ENCODE results near the gene KLK12. TPM values are rescaled to one million over a fixed set of nuclear protein-coding genes. Genes with fewer than 3 reads are reported as not detected.

KLK12 gene
- total and polyA plus RNA-seq, 7 donors: not detected

DNA sequence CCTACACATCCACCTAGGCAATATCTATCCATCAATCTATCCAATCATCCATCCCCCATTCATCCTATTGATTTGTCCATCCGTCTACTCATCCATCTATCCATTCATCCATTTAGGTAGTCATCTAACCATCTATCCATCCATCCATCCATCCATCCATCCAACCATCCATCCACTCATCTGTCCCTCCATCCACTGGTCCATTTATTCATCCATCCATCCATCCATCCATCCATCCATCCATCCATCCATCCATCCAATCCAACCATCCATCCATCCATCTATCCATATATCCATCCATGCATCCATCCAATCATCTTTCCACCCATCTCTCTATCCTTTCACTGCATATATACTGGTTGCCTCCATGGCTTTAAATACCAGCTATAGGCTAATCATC is 26.2 kb upstream of the KLK12 start:
- intact Hi-C loops (cut with DNase I): no loop called here
- Histone ChIP-seq H3K4me1 (no peaks in the 10 kb centered on the region), H3K9me3 (no peaks in the 10 kb centered on the region), H3K27me3 (ENCODE audit: insufficient read depth in 3 of 3, low read length in 2 of 3) (peaks cover 0 to 31% (median 2%) of the 10 kb centered on the region in 3 donors), H3K4me3 (no peak overlapping the region), H3K27ac (no peak overlapping the region), H3K36me3 (ENCODE audit: insufficient read depth in 1 of 2, low read depth in 1 of 2) (no peaks in the 10 kb centered on the region)
- DNase-seq: no peak
- no peak for ATAC-seq
- TF ChIP-seq, protein P1, sequence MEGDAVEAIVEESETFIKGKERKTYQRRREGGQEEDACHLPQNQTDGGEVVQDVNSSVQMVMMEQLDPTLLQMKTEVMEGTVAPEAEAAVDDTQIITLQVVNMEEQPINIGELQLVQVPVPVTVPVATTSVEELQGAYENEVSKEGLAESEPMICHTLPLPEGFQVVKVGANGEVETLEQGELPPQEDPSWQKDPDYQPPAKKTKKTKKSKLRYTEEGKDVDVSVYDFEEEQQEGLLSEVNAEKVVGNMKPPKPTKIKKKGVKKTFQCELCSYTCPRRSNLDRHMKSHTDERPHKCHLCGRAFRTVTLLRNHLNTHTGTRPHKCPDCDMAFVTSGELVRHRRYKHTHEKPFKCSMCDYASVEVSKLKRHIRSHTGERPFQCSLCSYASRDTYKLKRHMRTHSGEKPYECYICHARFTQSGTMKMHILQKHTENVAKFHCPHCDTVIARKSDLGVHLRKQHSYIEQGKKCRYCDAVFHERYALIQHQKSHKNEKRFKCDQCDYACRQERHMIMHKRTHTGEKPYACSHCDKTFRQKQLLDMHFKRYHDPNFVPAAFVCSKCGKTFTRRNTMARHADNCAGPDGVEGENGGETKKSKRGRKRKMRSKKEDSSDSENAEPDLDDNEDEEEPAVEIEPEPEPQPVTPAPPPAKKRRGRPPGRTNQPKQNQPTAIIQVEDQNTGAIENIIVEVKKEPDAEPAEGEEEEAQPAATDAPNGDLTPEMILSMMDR (IDR thresholded peaks at IDR 0.05): no peak
- WGBS, 3 donors: 0 to 50% (median 0%) methylated on average over 1 of the region's 1 CpG

DNA sequence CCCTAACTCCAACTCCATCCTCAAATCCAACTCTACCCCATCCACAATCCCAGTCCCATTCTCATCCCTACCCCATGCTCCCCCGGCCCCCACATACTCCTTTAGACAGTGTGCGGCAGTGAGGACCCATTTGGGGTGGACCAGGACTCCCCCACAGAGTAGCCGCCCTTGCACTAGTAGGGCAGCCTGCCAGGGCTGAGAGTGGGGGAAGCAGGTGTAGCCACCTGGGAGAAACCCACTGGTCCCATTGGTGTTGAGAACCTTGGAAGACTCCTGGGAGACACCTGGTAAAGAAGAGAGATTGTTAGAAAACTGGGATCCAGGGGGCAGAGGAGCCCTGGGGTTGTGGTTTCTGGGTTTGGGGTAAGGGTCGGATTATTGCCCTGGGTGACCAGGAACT is 25.5 kb upstream of the KLK12 start:
- Histone ChIP-seq H3K9me3 (no peaks in the 10 kb centered on the region), H3K4me3 (no peak overlapping the region), H3K36me3 (ENCODE audit: insufficient read depth in 1 of 2, low read depth in 1 of 2) (no peaks in the 10 kb centered on the region), H3K27ac (no peak overlapping the region), H3K27me3 (ENCODE audit: insufficient read depth in 3 of 3, low read length in 2 of 3) (peaks cover 0 to 25% (median 2%) of the 10 kb centered on the region in 3 donors), H3K4me1 (no peaks in the 10 kb centered on the region)
- no peak for ATAC-seq
- 65 to 71% (median 69%) methylated on average over 4 of the region's 4 CpGs for WGBS, 3 donors
- intact Hi-C loops (cut with DNase I): no loop called here
- DNase-seq: no peak
- TF ChIP-seq, protein P1 (IDR thresholded peaks at IDR 0.05): no peak

GRCh38 chr19:51059715-51060114 is 24.9 kb upstream of the KLK12 start:
- Histone ChIP-seq H3K36me3 (ENCODE audit: insufficient read depth in 1 of 2, low read depth in 1 of 2) (no peaks in the 10 kb centered on the region), H3K4me3 (no peak overlapping the region), H3K9me3 (no peaks in the 10 kb centered on the region), H3K4me1 (no peaks in the 10 kb centered on the region), H3K27me3 (ENCODE audit: insufficient read depth in 3 of 3, low read length in 2 of 3) (peaks cover 0 to 19% (median 2%) of the 10 kb centered on the region in 3 donors), H3K27ac (no peak overlapping the region)
- intact Hi-C loops (cut with DNase I): no loop called here
- DNase-seq: no peak
- ATAC-seq: no peak
- 66 to 74% (median 68%) methylated on average over 7 of the region's 7 CpGs for WGBS, 3 donors
- TF ChIP-seq, protein P1 (IDR thresholded peaks at IDR 0.05): no peak

DNA sequence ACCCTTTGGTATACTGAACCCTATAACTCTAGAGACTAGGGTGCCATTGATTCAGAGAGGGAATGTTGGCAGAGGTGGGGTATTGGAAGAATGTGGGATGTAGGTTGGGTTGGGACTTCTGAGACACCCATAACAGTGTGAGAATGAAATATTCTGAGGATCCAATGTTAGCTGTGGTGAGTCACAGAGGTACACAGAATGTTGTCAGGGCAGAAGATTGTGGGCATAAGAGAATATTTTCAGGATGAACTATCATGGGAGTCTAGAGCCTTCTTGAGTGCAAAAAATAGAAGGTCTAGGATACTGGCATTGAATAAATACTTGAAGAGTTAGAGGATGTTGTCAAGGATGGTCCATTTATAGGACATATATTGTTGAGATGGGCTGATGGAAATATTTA is 21.1 kb upstream of the KLK12 start:
- Histone ChIP-seq H3K9me3 (no peaks in the 10 kb centered on the region), H3K4me1 (no peaks in the 10 kb centered on the region), H3K36me3 (ENCODE audit: insufficient read depth in 1 of 2, low read depth in 1 of 2) (no peaks in the 10 kb centered on the region), H3K27me3 (ENCODE audit: insufficient read depth in 3 of 3, low read length in 2 of 3) (no peaks in the 10 kb centered on the region), H3K27ac (no peak overlapping the region), H3K4me3 (no peak overlapping the region)
- TF ChIP-seq, protein P1 (IDR thresholded peaks at IDR 0.05): no peak
- DNase-seq (no peak), ATAC-seq (no peak)
- intact Hi-C loops (cut with DNase I): no loop called here

- Histone ChIP-seq H3K27me3 (ENCODE audit: insufficient read depth in 3 of 3, low read length in 2 of 3) (peaks cover 0 to 1% (median 0%) of the 10 kb centered on the region in 3 donors), H3K9me3 (no peaks in the 10 kb centered on the region), H3K36me3 (ENCODE audit: insufficient read depth in 1 of 2, low read depth in 1 of 2) (no peaks in the 10 kb centered on the region), H3K4me3 (no peak overlapping the region), H3K4me1 (no peaks in the 10 kb centered on the region), H3K27ac (no peak overlapping the region)
- TF ChIP-seq, protein P1 (IDR thresholded peaks at IDR 0.05): no peak
- intact Hi-C loops (cut with DNase I): no loop called here
- ATAC-seq (no peak), DNase-seq (no peak)
- 0 to 5% (median 1%) methylated on average over 4 of the region's 4 CpGs for WGBS, 3 donors
Measured at GRCh38 chr19:51047031-51047335, 12.2 kb upstream of the KLK12 start.
